ENCODE results near the gene SLC26A5. TPM values are rescaled to one million over a fixed set of nuclear protein-coding genes. Genes with fewer than 3 reads are reported as not detected.

SLC26A5 gene
- total and polyA plus RNA-seq, 2 of the 8 experiments (the other 6 are each of a cell fraction or from before 2014, with no cell fraction given) = 0.09 to 0.24 TPM

DNA sequence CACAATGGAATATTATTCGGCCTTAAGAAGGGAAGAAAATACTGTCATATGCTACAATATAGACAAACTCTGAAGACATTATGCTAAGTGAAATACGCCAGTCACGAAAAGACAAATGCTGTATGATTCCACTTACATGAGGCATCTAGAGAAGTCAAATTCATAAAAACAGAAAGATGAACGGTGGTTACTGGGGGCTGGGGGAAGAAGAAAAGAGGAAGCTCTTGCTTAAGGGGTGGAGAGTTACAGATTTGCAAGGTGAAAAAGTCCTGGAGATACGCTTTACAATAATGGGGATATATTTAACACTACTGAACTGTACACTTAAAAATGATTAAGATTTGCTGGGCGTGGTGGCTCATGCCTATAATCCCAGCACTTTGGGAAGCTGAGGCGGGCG, 49.5 kb downstream of the SLC26A5 start:
- Histone ChIP-seq H3K18ac (ENCODE audit: extremely low read depth, low read length) (no peak overlapping the region), H4K8ac (ENCODE audit: extremely low read depth, insufficient read depth, low read length) (no peak overlapping the region), H2BK120ac (replicated peaks; ENCODE audit: low read depth, low read length) (no peak overlapping the region), H3K4me3 (ENCODE audit: extremely low read depth in 1 of 4, insufficient read depth in 2 of 4, low read depth in 3 of 4, low read length in 4 of 4) (no peak overlapping the region), H3K4me2 (ENCODE audit: insufficient read depth in 1 of 2, low read depth in 2 of 2, low read length in 2 of 2) (no peak overlapping the region), H2BK5ac (ENCODE audit: low read depth, low read length) (no peak overlapping the region), H3K9me3 (ENCODE audit: insufficient read depth in 2 of 2, low read depth in 1 of 2, low read length in 1 of 2) (no peaks in the 10 kb centered on the region), H3K9ac (replicated peaks in 1 of 4; ENCODE audit: extremely low read depth in 1 of 4, low read depth in 3 of 4, low read length in 3 of 4) (no peak overlapping the region), H3K27ac (ENCODE audit: low read depth, low read length) (no peak overlapping the region), H3K23me2 (ENCODE audit: low read depth, low read length) (no peaks in the 10 kb centered on the region), H4K91ac (replicated peaks; ENCODE audit: insufficient read length, low read length) (no peak overlapping the region), H3K27me3 (replicated peaks in 1 of 4; ENCODE audit: control insufficient read depth in 3 of 4, extremely low read depth in 1 of 4, insufficient read depth in 3 of 4, low read length in 3 of 4) (no peaks in the 10 kb centered on the region), H3K4ac (replicated peaks; ENCODE audit: insufficient read length, low read depth, low read length) (no peak overlapping the region), H2AFZ (ENCODE audit: low read length) (no peak overlapping the region), H2BK15ac (ENCODE audit: low read length) (no peak overlapping the region), H3K79me2 (ENCODE audit: control insufficient read depth in 1 of 2, insufficient read depth in 2 of 2, low read length in 2 of 2) (no peaks in the 10 kb centered on the region), H3K14ac (ENCODE audit: insufficient read length) (no peak overlapping the region), H2AK5ac (ENCODE audit: low read depth, low read length) (no peak overlapping the region), H3K36me3 (ENCODE audit: control insufficient read depth in 2 of 4, insufficient read depth in 4 of 4, low read length in 3 of 4) (no peaks in the 10 kb centered on the region), H2BK20ac (ENCODE audit: low read length) (no peak overlapping the region), H3K79me1 (ENCODE audit: low read depth, low read length) (no peaks in the 10 kb centered on the region), H4K5ac (ENCODE audit: insufficient read length, low read depth, low read length) (no peak overlapping the region), H3K56ac (replicated peaks; ENCODE audit: insufficient read length, low read depth, low read length) (no peak overlapping the region), H3K4me1 (replicated peaks in 1 of 4; ENCODE audit: control insufficient read depth in 3 of 4, insufficient read depth in 4 of 4, low read length in 3 of 4) (no peaks in the 10 kb centered on the region), H4K20me1 (replicated peaks in 1 of 2; ENCODE audit: control insufficient read depth in 1 of 2, insufficient read depth in 2 of 2, low read length in 2 of 2) (no peaks in the 10 kb centered on the region), H2BK12ac (ENCODE audit: low read depth, low read length) (no peak overlapping the region), H3K23ac (ENCODE audit: insufficient read length) (no peak overlapping the region)
- WGBS, 2 experiments (ENCODE audit: extremely low coverage in 1 of 2, insufficient coverage in 1 of 2, insufficient read length in 1 of 2, insufficient replicate concordance in 2 of 2, low coverage in 1 of 2, low lambda C conversion rate in 2 of 2, missing lambda C conversion rate in 1 of 2) = 62% methylated on average over 8 of the region's 8 CpGs; no CpG with 5 or more reads in 1 of the 2 experiments
- TF ChIP-seq BCL11A (IDR thresholded peaks at IDR 0.05; ENCODE audit: low read depth in 2 of 2, low read length in 2 of 2) (no peak), MAFK (IDR thresholded peaks at IDR 0.05; ENCODE audit: low read depth, low read length) (no peak), POU5F1 (IDR thresholded peaks at IDR 0.05; ENCODE audit: low read depth, low read length) (no peak), HDAC2 (IDR thresholded peaks at IDR 0.05; ENCODE audit: borderline replicate concordance in 1 of 2, low read depth in 2 of 2, low read length in 2 of 2) (no peak), HDAC6 (IDR thresholded peaks at IDR 0.05; ENCODE audit: low read depth, low read length) (no peak), RXRA (IDR thresholded peaks at IDR 0.05; ENCODE audit: insufficient read depth, low read depth, low read length) (no peak), KDM1A (IDR thresholded peaks at IDR 0.05; ENCODE audit: borderline replicate concordance, low read length) (no peak), EP300 (IDR thresholded peaks at IDR 0.05; ENCODE audit: borderline replicate concordance in 1 of 2, low read depth in 2 of 2, low read length in 2 of 2) (no peak), ASH2L (IDR thresholded peaks at IDR 0.05; ENCODE audit: low read length) (no peak), SIX5 (IDR thresholded peaks at IDR 0.05; ENCODE audit: low read depth, low read length) (no peak)
- DNase-seq (ENCODE audit: low read depth in 1 of 2, low spot score in 2 of 2) (no peak), FAIRE-seq (no peak)
- ChIA-PET CTCF (ENCODE audit: partially characterized antibody) (interaction anchor here (1.0 kb wide), 1 partner anchor 11 kb away, joined by 3 read pairs; no protein-coding TSS in a partner anchor), POLR2A (ENCODE audit: partially characterized antibody) (no interaction called here)
